GM12873 (cell line): ENCODE measurements around the gene AADAC.

Source experiments
- TF ChIP-seq, protein P1 (sequence below): IDR thresholded peaks from 2 replicates; pipeline ENCODE4 v1.5.1; 2012; ENCODE audit warnings: low read depth, mild to moderate bottlenecking, moderate library complexity, low read length, control low read depth; ENCODE audit not compliant: insufficient read depth; ENCODE audit errors: missing control alignments

The AADAC gene

GRCh38 chr3:151789853-151790463 is 24.0 kb upstream of the AADAC start:
- TF ChIP-seq, protein P1, sequence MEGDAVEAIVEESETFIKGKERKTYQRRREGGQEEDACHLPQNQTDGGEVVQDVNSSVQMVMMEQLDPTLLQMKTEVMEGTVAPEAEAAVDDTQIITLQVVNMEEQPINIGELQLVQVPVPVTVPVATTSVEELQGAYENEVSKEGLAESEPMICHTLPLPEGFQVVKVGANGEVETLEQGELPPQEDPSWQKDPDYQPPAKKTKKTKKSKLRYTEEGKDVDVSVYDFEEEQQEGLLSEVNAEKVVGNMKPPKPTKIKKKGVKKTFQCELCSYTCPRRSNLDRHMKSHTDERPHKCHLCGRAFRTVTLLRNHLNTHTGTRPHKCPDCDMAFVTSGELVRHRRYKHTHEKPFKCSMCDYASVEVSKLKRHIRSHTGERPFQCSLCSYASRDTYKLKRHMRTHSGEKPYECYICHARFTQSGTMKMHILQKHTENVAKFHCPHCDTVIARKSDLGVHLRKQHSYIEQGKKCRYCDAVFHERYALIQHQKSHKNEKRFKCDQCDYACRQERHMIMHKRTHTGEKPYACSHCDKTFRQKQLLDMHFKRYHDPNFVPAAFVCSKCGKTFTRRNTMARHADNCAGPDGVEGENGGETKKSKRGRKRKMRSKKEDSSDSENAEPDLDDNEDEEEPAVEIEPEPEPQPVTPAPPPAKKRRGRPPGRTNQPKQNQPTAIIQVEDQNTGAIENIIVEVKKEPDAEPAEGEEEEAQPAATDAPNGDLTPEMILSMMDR: no peak

- TF ChIP-seq, protein P1: no peak
These were observed 21.5 kb upstream of the AADAC start for GRCh38 chr3:151792411-151792810.

DNA sequence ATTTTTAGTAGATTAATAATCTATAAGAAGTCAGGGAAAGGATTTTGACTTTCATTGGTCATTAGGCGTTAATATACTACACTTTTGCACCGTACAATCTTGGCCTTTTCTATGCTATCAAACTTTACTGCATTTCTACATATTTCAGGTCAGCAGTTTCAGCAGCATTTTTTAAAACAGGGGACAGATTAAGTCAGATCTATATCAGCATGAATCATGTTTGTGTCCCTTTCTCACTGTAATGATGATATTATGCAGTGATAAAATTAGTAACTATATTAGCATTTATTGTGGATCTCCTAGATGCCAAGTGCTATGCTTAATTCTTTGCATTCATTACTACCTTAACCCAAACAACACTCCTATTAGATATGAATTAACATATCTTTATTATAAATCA is 20.3 kb upstream of the AADAC start:
- TF ChIP-seq, protein P1: no peak

- TF ChIP-seq, protein P1: no peak
These were observed 19.8 kb upstream of the AADAC start for GRCh38 chr3:151794080-151794479.

DNA sequence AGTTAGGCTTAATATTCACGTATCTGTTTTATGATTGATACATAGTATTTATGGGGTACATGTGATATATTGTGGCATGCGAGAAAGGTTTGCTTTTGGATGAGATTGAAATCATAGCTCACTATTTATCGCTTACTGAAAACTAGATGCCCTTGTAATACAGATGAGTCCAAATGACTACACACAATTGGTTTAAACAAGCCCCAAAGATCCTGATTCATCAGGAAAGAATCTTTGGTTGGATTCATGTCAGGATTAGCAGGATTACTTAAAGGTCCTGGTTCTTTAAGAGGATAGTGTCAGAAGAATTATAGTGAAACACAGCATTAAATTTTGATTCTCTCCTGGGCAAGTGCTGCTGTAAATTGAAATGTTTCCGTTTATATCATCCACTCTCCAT is 18.6 kb upstream of the AADAC start:
- TF ChIP-seq, protein P1: no peak

DNA sequence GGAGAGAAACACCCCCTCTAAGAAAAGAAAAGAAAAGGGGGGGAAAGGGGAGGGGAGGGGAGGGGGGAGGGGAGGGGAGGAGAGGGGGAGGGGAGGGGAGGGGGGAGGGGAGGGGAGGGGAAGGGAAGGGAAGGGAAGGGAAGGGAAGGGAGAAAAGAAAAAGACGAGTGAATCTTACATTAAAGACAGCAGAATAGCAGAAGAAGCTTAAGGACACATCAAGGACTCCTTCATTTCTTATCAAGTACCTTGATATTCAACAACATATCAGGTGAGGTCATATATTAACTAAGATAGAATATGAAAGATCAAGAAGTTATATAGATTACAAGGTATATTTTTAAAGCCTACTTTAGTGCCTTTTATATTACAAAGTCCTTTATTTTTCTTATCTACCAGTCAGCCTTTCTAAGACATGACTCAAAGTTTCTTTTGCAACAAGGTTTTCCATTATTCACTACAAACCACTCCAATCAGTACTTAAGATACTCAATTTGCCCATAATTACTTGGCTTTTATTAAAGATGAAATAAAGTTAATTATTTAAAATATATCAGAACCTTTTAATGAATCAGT is 17.7 kb upstream of the AADAC start:
- TF ChIP-seq, protein P1: no peak

DNA sequence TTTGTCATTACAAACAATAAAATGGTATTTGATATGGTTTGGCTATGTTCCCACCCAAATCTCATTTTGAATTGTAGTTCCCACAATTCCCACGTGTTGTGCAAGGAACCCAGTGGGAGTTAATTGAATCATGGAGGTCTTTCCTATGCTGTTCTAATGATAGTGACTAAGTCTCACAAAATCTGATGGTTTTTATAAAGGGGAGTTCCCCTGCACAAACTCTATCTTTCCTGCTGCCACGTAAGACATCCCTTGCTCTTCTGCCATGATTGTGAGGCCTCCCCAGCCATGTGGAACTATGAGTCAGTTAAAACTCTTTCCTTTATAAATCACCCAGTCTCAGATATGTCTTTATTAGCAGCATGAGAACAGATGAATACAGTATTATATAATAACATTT is 15.4 kb upstream of the AADAC start:
- TF ChIP-seq, protein P1: no peak
